Measurements from ENCODE around the gene GPR160.

GRCh38 chr3:170108955-170109354 lies 71.2 kb downstream of the GPR160 start:
- TF ChIP-seq CTCF (conservative IDR thresholded peaks at IDR 0.05 in 1 of 2, IDR thresholded peaks at IDR 0.05 in 1 of 2; ENCODE audit: low read depth in 1 of 2, low read length in 2 of 2) = no peak
- TF ChIP-seq EZH2 (IDR thresholded peaks at IDR 0.05; ENCODE audit: low read length, missing control alignments) = no peak
